ENCODE measurements around the gene MBP. TPM values are rescaled to one million over a fixed set of nuclear protein-coding genes. Genes with fewer than 3 reads are reported as not detected.

MBP gene
- total RNA-seq, 1 experiment from 2014 or later, result 31.6 TPM

- ChIA-PET CTCF (interaction anchor here (0.6 to 1.2 kb wide), 2 partner anchors 56 to 167 kb away, joined by 3 to 4 read pairs; no protein-coding TSS in a partner anchor), POLR2A (interaction anchor here (0.7 kb wide), 1 partner anchor 1953 kb away, joined by 3 read pairs; no protein-coding TSS in a partner anchor)
- no peak for TF ChIP-seq CTCF (IDR thresholded peaks at IDR 0.05; ENCODE audit: unreplicated experiment)
- intact Hi-C loops (cut with micrococcal nuclease), result no loop called here
- no peaks in the 10 kb centered on the region for H3K27me3 Mint-ChIP-seq (ENCODE audit: insufficient read depth, unreplicated experiment)
- H3K36me3 Mint-ChIP-seq (ENCODE audit: insufficient read depth, unreplicated experiment), result no peaks in the 10 kb centered on the region
- no peak for DNase-seq (ENCODE audit: unreplicated experiment)
- no TSS peak for BruUV-seq (replicated peaks)
- H3K27ac Mint-ChIP-seq (ENCODE audit: low read depth, unreplicated experiment), result no peak overlapping the region
- H3K4me1 Mint-ChIP-seq (ENCODE audit: insufficient read depth, unreplicated experiment), result peaks cover 13% of the 10 kb centered on the region
- H3K9me3 Mint-ChIP-seq (ENCODE audit: unreplicated experiment), result no peaks in the 10 kb centered on the region
- no peak overlapping the region for H3K4me3 Mint-ChIP-seq (ENCODE audit: unreplicated experiment)
These were observed 34.7 kb upstream of the MBP start for GRCh38 chr18:77167251-77167650.

- ChIA-PET POLR2A (no interaction called here), CTCF (interaction anchor here (1.2 kb wide), 1 partner anchor 166 kb away, joined by 4 read pairs; no protein-coding TSS in a partner anchor)
- Mint-ChIP-seq H3K4me3 (ENCODE audit: unreplicated experiment) (no peak overlapping the region), H3K27ac (ENCODE audit: low read depth, unreplicated experiment) (no peak overlapping the region), H3K4me1 (ENCODE audit: insufficient read depth, unreplicated experiment) (peaks cover 20% of the 10 kb centered on the region), H3K36me3 (ENCODE audit: insufficient read depth, unreplicated experiment) (no peaks in the 10 kb centered on the region), H3K9me3 (ENCODE audit: unreplicated experiment) (no peaks in the 10 kb centered on the region), H3K27me3 (ENCODE audit: insufficient read depth, unreplicated experiment) (no peaks in the 10 kb centered on the region)
- no peak for TF ChIP-seq CTCF (IDR thresholded peaks at IDR 0.05; ENCODE audit: unreplicated experiment)
- BruUV-seq (replicated peaks), result no TSS peak
- no peak for DNase-seq (ENCODE audit: unreplicated experiment)
- intact Hi-C loops (cut with micrococcal nuclease), result no loop called here
These were observed 33.9 kb upstream of the MBP start for GRCh38 chr18:77166523-77166922.

GRCh38 chr18:77165503-77166188 is 33.1 kb upstream of the MBP start:
- H3K9me3 Mint-ChIP-seq (ENCODE audit: unreplicated experiment), result no peaks in the 10 kb centered on the region
- H3K4me3 Mint-ChIP-seq (ENCODE audit: unreplicated experiment), result no peak overlapping the region
- H3K27me3 Mint-ChIP-seq (ENCODE audit: insufficient read depth, unreplicated experiment), result no peaks in the 10 kb centered on the region
- ChIA-PET CTCF (no interaction called here), POLR2A (interaction anchor here (0.7 kb wide), 1 partner anchor 855 kb away, joined by 3 read pairs; no protein-coding TSS in a partner anchor)
- no peaks in the 10 kb centered on the region for H3K36me3 Mint-ChIP-seq (ENCODE audit: insufficient read depth, unreplicated experiment)
- BruUV-seq (replicated peaks), result no TSS peak
- intact Hi-C loops (cut with micrococcal nuclease), result no loop called here
- peaks cover 20% of the 10 kb centered on the region for H3K4me1 Mint-ChIP-seq (ENCODE audit: insufficient read depth, unreplicated experiment)
- peak; percentile 55 for DNase-seq (ENCODE audit: unreplicated experiment)
- no peak for TF ChIP-seq CTCF (IDR thresholded peaks at IDR 0.05; ENCODE audit: unreplicated experiment)
- H3K27ac Mint-ChIP-seq (ENCODE audit: low read depth, unreplicated experiment), result no peak overlapping the region

GRCh38 chr18:77164763-77165485 is 32.3 kb upstream of the MBP start:
- CTCF ChIA-PET, result interaction anchor here (0.6 kb wide), 1 partner anchor 181 kb away, joined by 3 read pairs; no protein-coding TSS in a partner anchor
- Mint-ChIP-seq H3K4me1 (ENCODE audit: insufficient read depth, unreplicated experiment) (peaks cover 20% of the 10 kb centered on the region), H3K27me3 (ENCODE audit: insufficient read depth, unreplicated experiment) (no peaks in the 10 kb centered on the region), H3K36me3 (ENCODE audit: insufficient read depth, unreplicated experiment) (no peaks in the 10 kb centered on the region), H3K4me3 (ENCODE audit: unreplicated experiment) (no peak overlapping the region), H3K27ac (ENCODE audit: low read depth, unreplicated experiment) (no peak overlapping the region), H3K9me3 (ENCODE audit: unreplicated experiment) (no peaks in the 10 kb centered on the region)
- POLR2A ChIA-PET, result no interaction called here
- intact Hi-C loops (cut with micrococcal nuclease), result no loop called here
- BruUV-seq (replicated peaks), result no TSS peak
- no peak for TF ChIP-seq CTCF (IDR thresholded peaks at IDR 0.05; ENCODE audit: unreplicated experiment)
- DNase-seq (ENCODE audit: unreplicated experiment), result no peak
